B cell (primary cell): ENCODE measurements around the gene EHBP1L1. TPM values are rescaled to one million over a fixed set of nuclear protein-coding genes. Genes with fewer than 3 reads are reported as not detected.

Experiments
- ATAC-seq: fragments of 200-7000 bp; cut with Tn5 transposase; one replicate; pipeline ENCODE4 v1.10.0; 2021; ENCODE audit warnings: low read depth, mild to moderate bottlenecking, moderate number of reproducible peaks, moderate library complexity
- CTCF ChIA-PET: fragments of 350-600 bp; sonication (Branson Sonifier 250); formaldehyde crosslinking; loops from one replicate; lab custom pipeline; 2021; ENCODE audit warnings: antibody characterized with exemption, inconsistent platforms; lab: Charles Lee
- POLR2A ChIA-PET: fragments of 350-600 bp; sonication (Branson Sonifier 250); formaldehyde crosslinking; loops from one replicate; lab custom pipeline; 2021; ENCODE audit warnings: antibody characterized with exemption; lab: Charles Lee
- DNase-seq: peaks from one replicate; pipeline ENCODE4 v3.0.0; 2013
- H2AFZ ChIP-seq: 2 replicates; pipeline ENCODE4 v1.6.1; 2012; ENCODE audit warnings: mild to moderate bottlenecking, low read depth, low read length; ENCODE audit not compliant: insufficient read depth, poor library complexity, severe bottlenecking
- H3K27ac ChIP-seq, 2 donors: 1 replicate in 1 of 2; 2 replicates in 1 of 2; pipeline ENCODE4 v1.5.1; 2012 to 2013; ENCODE audit warnings: low read length in 2 of 2, mild to moderate bottlenecking in 2 of 2, moderate library complexity in 1 of 2
- H3K27me3 ChIP-seq, 4 experiments: fragments of 200-600 bp in 1 of 4; sonication (generic) in 1 of 4; replicated peaks in 1 of 4; 1 replicate in 2 of 4; 2 replicates in 2 of 4; pipeline versions ENCODE4 v1.6.1 to v1.7.0; 2013 to 2016; ENCODE audit warnings: low read length in 3 of 4, mild to moderate bottlenecking in 2 of 4, mixed read lengths in 1 of 4, moderate library complexity in 1 of 4; ENCODE audit not compliant: insufficient read depth in 4 of 4, control insufficient read depth in 3 of 4; ENCODE audit errors: control extremely low read depth in 1 of 4
- H3K36me3 ChIP-seq, 2 experiments: replicated peaks in 1 of 2; 1 replicate in 1 of 2; 2 replicates in 1 of 2; pipeline versions ENCODE4 v1.6.1 to v1.7.1; 2013; ENCODE audit warnings: low read length in 1 of 2; ENCODE audit not compliant: insufficient read depth in 2 of 2, control insufficient read depth in 1 of 2; ENCODE audit errors: control extremely low read depth in 1 of 2, extremely low read depth in 1 of 2
- H3K4me1 ChIP-seq, 2 donors: fragments of 200-600 bp in 1 of 2; sonication (generic) in 1 of 2; 1 replicate in 1 of 2; 2 replicates in 1 of 2; pipeline versions ENCODE4 v1.5.1 to v1.6.1; 2013 to 2017; ENCODE audit warnings: low read length in 2 of 2; ENCODE audit not compliant: control insufficient read depth in 2 of 2, insufficient read depth in 2 of 2
- H3K4me2 ChIP-seq: replicated peaks from 2 replicates; pipeline ENCODE3; 2012; ENCODE audit warnings: mild to moderate bottlenecking, low read depth, low read length; ENCODE audit not compliant: poor library complexity, severe bottlenecking
- H3K4me3 ChIP-seq, 5 experiments: fragments of 200-600 bp in 1 of 5; sonication (generic) in 1 of 5; 1 replicate in 3 of 5; 2 replicates in 2 of 5; pipeline versions ENCODE4 v1.5.1 to v1.7.0; 2011 to 2016; ENCODE audit warnings: low read length in 4 of 5, mild to moderate bottlenecking in 4 of 5, low read depth in 2 of 5, control low read depth in 1 of 5, moderate library complexity in 1 of 5; ENCODE audit not compliant: insufficient read depth in 1 of 5; ENCODE audit errors: control extremely low read depth in 1 of 5, extremely low read depth in 1 of 5
- H3K79me2 ChIP-seq: fragments of 200-600 bp; sonication (generic); one replicate; pipeline ENCODE4 v1.6.0; 2016; ENCODE audit warnings: low read length; ENCODE audit not compliant: control insufficient read depth, insufficient read depth
- H3K9ac ChIP-seq: fragments of 200-600 bp; sonication (generic); 2 replicates; pipeline ENCODE4 v1.6.1; 2017; ENCODE audit warnings: mild to moderate bottlenecking, low read length, moderate library complexity
- H3K9me3 ChIP-seq, 3 donors: one replicate each; pipeline versions ENCODE4 v1.6.1 to v1.7.1; 2013; ENCODE audit warnings: low read length in 2 of 3; ENCODE audit not compliant: control insufficient read depth in 2 of 3, insufficient read depth in 1 of 3; ENCODE audit errors: control extremely low read depth in 1 of 3
- H4K20me1 ChIP-seq: 2 replicates; pipeline ENCODE4 v1.6.0; 2012; ENCODE audit warnings: mild to moderate bottlenecking, low read length; ENCODE audit not compliant: insufficient read depth, control insufficient read depth, poor library complexity, severe bottlenecking
- H3K27ac Mint-ChIP-seq: one replicate; pipeline ENCODE4 v1.8.0; 2021; ENCODE audit warnings: mixed read lengths
- H3K27me3 Mint-ChIP-seq: one replicate; pipeline ENCODE4 v1.8.0; 2021; ENCODE audit warnings: mixed read lengths
- H3K4me1 Mint-ChIP-seq: one replicate; pipeline ENCODE4 v1.8.0; 2021; ENCODE audit warnings: mixed read lengths
- H3K4me3 Mint-ChIP-seq: one replicate; pipeline ENCODE4 v1.8.0; 2021; ENCODE audit warnings: mixed read lengths
- H3K9me3 Mint-ChIP-seq: one replicate; pipeline ENCODE4 v1.8.0; 2022; ENCODE audit warnings: mixed read lengths; ENCODE audit not compliant: insufficient read depth
- CTCF ChIP-seq: fragments of 200-600 bp; IDR thresholded peaks from one replicate; pipeline ENCODE4 v1.8.0; 2022; ENCODE audit warnings: antibody characterized with exemption, mild to moderate bottlenecking
- EZH2 ChIP-seq: IDR thresholded peaks from 2 replicates; pipeline ENCODE4 v1.6.1; 2012; ENCODE audit warnings: borderline replicate concordance, low read depth, mild to moderate bottlenecking, moderate library complexity, low read length; ENCODE audit not compliant: insufficient read depth, poor library complexity, severe bottlenecking
- WGBS: methylation state at CpG from one replicate; pipeline ENCODE4 v1.1.5; 2013; ENCODE audit warnings: missing lambda C conversion rate; ENCODE audit not compliant: insufficient coverage; 5-methylcytosine and 5-hydroxymethylcytosine counted together
- intact Hi-C: fragments of 100-400 bp; cut with micrococcal nuclease; formaldehyde crosslinking; loops from one replicate; pipeline ENCODE4 v1.10.0; 2022
- polyA plus RNA-seq: library from polyadenylated mRNA; depleted of rRNA; stranded (reverse); fragments of >200 nt; gene quantifications from 2 replicates; pipeline ENCODE4 v1.2.3, GENCODE V29; 2012
- total RNA-seq, 2 donors: library from RNA; stranded (reverse); fragments of 120-200 nt in 1 of 2; gene quantifications; 1 replicate in 1 of 2; 2 replicates in 1 of 2; pipeline versions ENCODE4 v1.2.3 to v1.2.4, GENCODE V29; 2013 to 2022

Gene EHBP1L1
- total and polyA plus RNA-seq, 2 donors (not counting 1 experiment from before 2014, with no cell fraction given): 202 to 279 TPM

GRCh38 chr11:65599216-65599954 lies 23.5 kb downstream of the EHBP1L1 start:
- WGBS: 99% methylated on average over 42 of the region's 49 CpGs
- TF ChIP-seq EZH2 (no peak), CTCF (no peak)

GRCh38 chr11:65599955-65600246 lies 24.0 kb downstream of the EHBP1L1 start:
- no peak overlapping the region for H3K27ac ChIP-seq
- Mint-ChIP-seq H3K4me3 (no peak overlapping the region), H3K27ac (no peak overlapping the region), H3K4me1 (peaks cover 24% of the 10 kb centered on the region), H3K9me3 (no peaks in the 10 kb centered on the region), H3K27me3 (no peaks in the 10 kb centered on the region)
- H3K9me3 ChIP-seq: peaks cover 0 to 9% (median 0%) of the 10 kb centered on the region in 3 donors
- H4K20me1 ChIP-seq: peaks cover 8% of the 10 kb centered on the region
- H3K27me3 ChIP-seq: no peaks in the 10 kb centered on the region
- no peak for TF ChIP-seq EZH2
- TF ChIP-seq CTCF: no peak
- POLR2A ChIA-PET: no interaction called here
- H3K4me2 ChIP-seq: no peak overlapping the region
- no peak overlapping the region for H3K9ac ChIP-seq
- H3K4me3 ChIP-seq: no peak overlapping the region
- H3K4me1 ChIP-seq: peaks cover 14 to 22% of the 10 kb centered on the region in 2 donors
- 98% methylated on average over 5 of the region's 6 CpGs for WGBS
- CTCF ChIA-PET: interaction anchor here (1.2 kb wide), 1 partner anchor 26 kb away, joined by 5 read pairs; no protein-coding TSS in a partner anchor
- no peak overlapping the region for H2AFZ ChIP-seq
- peaks cover 10% of the 10 kb centered on the region for H3K79me2 ChIP-seq
- H3K36me3 ChIP-seq: peaks cover 1 to 40% of the 10 kb centered on the region in 2 experiments
- intact Hi-C loops: no loop called here
- ATAC-seq: no peak
- DNase-seq: no peak

More at GRCh38 chr11:65599216-65599954, 23.5 kb downstream of the EHBP1L1 start:
- ChIA-PET POLR2A (no interaction called here), CTCF (interaction anchor here (1.1 to 1.2 kb wide), 2 partner anchors 14 to 26 kb away, joined by 3 to 5 read pairs; no protein-coding TSS in a partner anchor)
- Histone ChIP-seq H4K20me1 (peaks cover 8% of the 10 kb centered on the region), H3K27me3 (no peaks in the 10 kb centered on the region), H3K79me2 (peaks cover 10% of the 10 kb centered on the region), H3K4me2 (no peak overlapping the region), H3K4me3 (no peak overlapping the region), H3K4me1 (peaks cover 14 to 25% of the 10 kb centered on the region in 2 donors), H3K9me3 (peaks cover 0 to 9% (median 0%) of the 10 kb centered on the region in 3 donors), H3K27ac (no peak overlapping the region), H3K36me3 (peaks cover 0 to 35% of the 10 kb centered on the region in 2 experiments), H3K9ac (no peak overlapping the region), H2AFZ (no peak overlapping the region)
- no peak overlapping the region for H3K27ac Mint-ChIP-seq
- no peak overlapping the region for H3K4me3 Mint-ChIP-seq
- DNase-seq (no peak), ATAC-seq (no peak)
- peaks cover 24% of the 10 kb centered on the region for H3K4me1 Mint-ChIP-seq
- H3K27me3 Mint-ChIP-seq: no peaks in the 10 kb centered on the region
- no peaks in the 10 kb centered on the region for H3K9me3 Mint-ChIP-seq
- intact Hi-C loops: no loop called here
